ENCODE data around the gene MLF1.

DNA sequence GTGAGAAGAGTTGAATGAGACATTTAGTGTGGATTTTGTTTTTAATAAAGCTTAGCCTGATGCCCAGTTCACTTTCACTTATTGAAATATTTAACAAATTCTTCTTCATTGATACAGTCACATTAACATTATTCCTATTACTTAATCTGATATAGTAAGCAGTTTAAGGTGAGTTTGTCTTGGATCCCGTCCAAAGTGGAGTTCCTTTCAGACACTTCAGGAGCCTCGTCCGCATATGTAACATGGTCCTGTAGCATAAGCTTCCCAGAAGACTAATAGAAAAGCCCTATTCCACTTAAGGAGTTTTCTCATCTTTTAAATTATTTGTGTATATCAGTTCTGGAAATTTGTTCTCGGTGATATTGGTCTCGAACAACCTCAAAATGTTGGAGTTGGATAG, 39.7 kb upstream of the MLF1 start:
- TF ChIP-seq, protein P1, sequence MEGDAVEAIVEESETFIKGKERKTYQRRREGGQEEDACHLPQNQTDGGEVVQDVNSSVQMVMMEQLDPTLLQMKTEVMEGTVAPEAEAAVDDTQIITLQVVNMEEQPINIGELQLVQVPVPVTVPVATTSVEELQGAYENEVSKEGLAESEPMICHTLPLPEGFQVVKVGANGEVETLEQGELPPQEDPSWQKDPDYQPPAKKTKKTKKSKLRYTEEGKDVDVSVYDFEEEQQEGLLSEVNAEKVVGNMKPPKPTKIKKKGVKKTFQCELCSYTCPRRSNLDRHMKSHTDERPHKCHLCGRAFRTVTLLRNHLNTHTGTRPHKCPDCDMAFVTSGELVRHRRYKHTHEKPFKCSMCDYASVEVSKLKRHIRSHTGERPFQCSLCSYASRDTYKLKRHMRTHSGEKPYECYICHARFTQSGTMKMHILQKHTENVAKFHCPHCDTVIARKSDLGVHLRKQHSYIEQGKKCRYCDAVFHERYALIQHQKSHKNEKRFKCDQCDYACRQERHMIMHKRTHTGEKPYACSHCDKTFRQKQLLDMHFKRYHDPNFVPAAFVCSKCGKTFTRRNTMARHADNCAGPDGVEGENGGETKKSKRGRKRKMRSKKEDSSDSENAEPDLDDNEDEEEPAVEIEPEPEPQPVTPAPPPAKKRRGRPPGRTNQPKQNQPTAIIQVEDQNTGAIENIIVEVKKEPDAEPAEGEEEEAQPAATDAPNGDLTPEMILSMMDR (tag by site-specific recombination; IDR thresholded peaks at IDR 0.05), result no peak
- no peak for TF ChIP-seq KLF10 (tag by site-specific recombination; IDR thresholded peaks at IDR 0.05)
- TF ChIP-seq PRDM1 (tag by site-specific recombination; IDR thresholded peaks at IDR 0.05), result no peak; the same call in 1 of the 2 replicates
- no peak for TF ChIP-seq YY1 (tag by site-specific recombination; IDR thresholded peaks at IDR 0.05)

Measured in HEK293 (cell line).